ENCODE data around the gene IPPK. TPM values are rescaled to one million over a fixed set of nuclear protein-coding genes. Genes with fewer than 3 reads are reported as not detected.

IPPK gene
- total and polyA plus RNA-seq, 10 donors: 6.1 to 14.6 (median 11.5) TPM

DNA sequence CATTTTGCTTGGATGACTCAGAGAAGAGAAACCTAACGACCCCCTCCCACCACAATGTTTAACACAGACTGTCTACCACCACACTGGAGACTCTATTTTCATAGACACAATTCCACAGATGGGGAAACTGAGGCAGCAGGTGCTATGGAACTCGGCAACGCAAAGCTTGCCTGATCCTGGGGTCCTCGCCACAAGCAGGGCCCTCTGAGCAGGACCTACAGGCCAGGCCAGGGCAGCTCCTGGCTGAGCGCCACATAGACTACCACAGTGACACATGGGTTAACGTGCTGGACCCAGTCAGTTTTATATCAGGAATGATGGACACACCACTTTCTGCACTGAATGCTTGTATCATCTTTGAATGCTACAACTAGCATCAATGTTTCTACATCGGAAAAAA, 11.8 kb downstream of the IPPK start:
- WGBS, 5 donors: 90 to 96% (median 95%) methylated on average over 4 to 7 of the region's 7 CpGs
- Histone ChIP-seq H3K4me3 (no peak overlapping the region), H3K4me1 (peaks cover 0 to 52% (median 20%) of the 10 kb centered on the region in 6 donors), H3K27ac (peak overlapping the region in 4 of 8 donors; percentile 60 to 78 (median 65)), H3K9me3 (no peaks in the 10 kb centered on the region), H3K27me3 (replicated peaks in 1 of 7) (no peaks in the 10 kb centered on the region), H3K36me3 (peaks cover 0 to 77% (median 37%) of the 10 kb centered on the region in 6 donors)
- intact Hi-C loops (cut with DNase I; ENCODE audit: low total_unique reads): no loop called here
- peak; percentile 32 for DNase-seq
- TF ChIP-seq, protein P1, sequence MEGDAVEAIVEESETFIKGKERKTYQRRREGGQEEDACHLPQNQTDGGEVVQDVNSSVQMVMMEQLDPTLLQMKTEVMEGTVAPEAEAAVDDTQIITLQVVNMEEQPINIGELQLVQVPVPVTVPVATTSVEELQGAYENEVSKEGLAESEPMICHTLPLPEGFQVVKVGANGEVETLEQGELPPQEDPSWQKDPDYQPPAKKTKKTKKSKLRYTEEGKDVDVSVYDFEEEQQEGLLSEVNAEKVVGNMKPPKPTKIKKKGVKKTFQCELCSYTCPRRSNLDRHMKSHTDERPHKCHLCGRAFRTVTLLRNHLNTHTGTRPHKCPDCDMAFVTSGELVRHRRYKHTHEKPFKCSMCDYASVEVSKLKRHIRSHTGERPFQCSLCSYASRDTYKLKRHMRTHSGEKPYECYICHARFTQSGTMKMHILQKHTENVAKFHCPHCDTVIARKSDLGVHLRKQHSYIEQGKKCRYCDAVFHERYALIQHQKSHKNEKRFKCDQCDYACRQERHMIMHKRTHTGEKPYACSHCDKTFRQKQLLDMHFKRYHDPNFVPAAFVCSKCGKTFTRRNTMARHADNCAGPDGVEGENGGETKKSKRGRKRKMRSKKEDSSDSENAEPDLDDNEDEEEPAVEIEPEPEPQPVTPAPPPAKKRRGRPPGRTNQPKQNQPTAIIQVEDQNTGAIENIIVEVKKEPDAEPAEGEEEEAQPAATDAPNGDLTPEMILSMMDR (IDR thresholded peaks at IDR 0.05 in 8 of 11, conservative IDR thresholded peaks at IDR 0.05 in 3 of 11): no peak
- TF ChIP-seq POLR2AphosphoS5 (IDR thresholded peaks at IDR 0.05) (no peak), POLR2A (IDR thresholded peaks at IDR 0.05) (no peak)

DNA sequence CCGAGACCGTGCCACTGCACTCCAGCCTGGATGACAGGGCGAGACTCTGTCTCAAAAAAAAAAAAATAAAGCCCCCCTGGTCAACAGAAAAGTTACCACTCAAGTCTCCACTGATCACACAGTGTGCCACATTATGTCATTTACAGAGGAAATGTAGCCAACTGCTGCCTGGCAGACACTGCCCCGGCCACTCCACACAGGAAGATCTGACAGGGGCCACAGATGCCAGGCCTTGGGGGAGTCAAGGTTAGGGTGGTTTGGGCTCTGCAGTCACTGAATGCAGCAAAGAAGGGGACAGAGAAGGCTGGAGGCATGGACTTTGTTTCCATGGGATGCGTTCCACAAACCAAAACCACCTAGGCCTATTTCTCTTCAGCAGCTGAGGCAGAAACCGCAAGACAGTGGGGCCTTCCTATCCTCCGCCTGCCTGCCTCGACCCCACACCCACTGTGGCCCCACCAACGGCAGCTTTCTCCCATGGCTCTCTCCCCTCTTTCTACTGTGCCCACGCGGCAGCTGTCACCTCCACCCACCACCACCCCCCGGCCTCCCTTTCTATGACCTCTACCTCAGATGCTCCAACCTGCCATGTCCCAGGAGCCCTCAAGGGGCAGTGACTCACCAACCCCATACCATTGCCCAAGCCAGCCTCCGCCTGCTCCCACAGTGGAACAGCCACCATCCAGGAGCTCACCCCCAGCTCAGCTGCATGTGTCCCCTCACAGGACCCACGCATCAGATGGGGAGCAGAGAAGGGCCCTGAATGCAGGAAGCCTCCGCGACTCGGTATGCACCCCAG, 12.4 kb downstream of the IPPK start:
- H3K27me3 ChIP-seq (replicated peaks in 1 of 7): no peaks in the 10 kb centered on the region
- peak; percentile 79 for DNase-seq
- intact Hi-C loops (cut with DNase I; ENCODE audit: low total_unique reads): no loop called here
- H3K27ac ChIP-seq: peak overlapping the region in 6 of 8 donors; percentile 55 to 78 (median 62)
- no peak overlapping the region for H3K4me3 ChIP-seq
- H3K4me1 ChIP-seq: peaks cover 0 to 52% (median 20%) of the 10 kb centered on the region in 6 donors
- TF ChIP-seq POLR2AphosphoS5 (IDR thresholded peaks at IDR 0.05) (peak in 2 of 3 donors; percentile 75 to 79), POLR2A (IDR thresholded peaks at IDR 0.05) (no peak)
- TF ChIP-seq, protein P1 (IDR thresholded peaks at IDR 0.05 in 8 of 11, conservative IDR thresholded peaks at IDR 0.05 in 3 of 11): no peak
- 80 to 90% (median 86%) methylated on average over 15 to 17 of the region's 17 CpGs for WGBS, 5 donors
- H3K9me3 ChIP-seq: no peaks in the 10 kb centered on the region
- H3K36me3 ChIP-seq: peaks cover 0 to 77% (median 41%) of the 10 kb centered on the region in 6 donors

DNA sequence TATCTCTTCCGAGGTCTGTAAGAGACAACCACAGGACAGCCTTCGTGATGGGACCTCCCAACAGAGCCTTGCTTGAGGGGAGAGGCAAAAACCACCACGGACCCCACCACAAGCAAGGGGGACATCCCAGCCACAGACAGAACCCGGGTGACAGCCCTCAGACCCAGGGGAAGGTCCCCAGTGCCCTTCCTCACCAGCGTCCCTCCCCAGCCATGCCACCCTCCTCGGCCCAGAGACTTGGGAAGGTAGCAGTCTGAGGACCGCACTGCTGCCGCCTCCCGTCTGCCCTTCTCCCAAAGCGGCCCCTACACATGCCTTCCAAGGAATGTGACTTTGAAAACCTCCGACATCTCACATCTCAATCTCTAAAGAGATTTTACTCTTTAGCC, 13.4 kb downstream of the IPPK start:
- TF ChIP-seq POLR2AphosphoS5 (IDR thresholded peaks at IDR 0.05) (no peak), POLR2A (IDR thresholded peaks at IDR 0.05) (no peak)
- TF ChIP-seq, protein P1 (IDR thresholded peaks at IDR 0.05 in 8 of 11, conservative IDR thresholded peaks at IDR 0.05 in 3 of 11): no peak
- DNase-seq: peak; percentile 56
- H3K9me3 ChIP-seq: no peaks in the 10 kb centered on the region
- intact Hi-C loops (cut with DNase I; ENCODE audit: low total_unique reads): no loop called here
- no peaks in the 10 kb centered on the region for H3K27me3 ChIP-seq (replicated peaks in 1 of 7)
- H3K4me1 ChIP-seq: peaks cover 0 to 49% (median 19%) of the 10 kb centered on the region in 6 donors
- no peak overlapping the region for H3K4me3 ChIP-seq
- H3K27ac ChIP-seq: peak overlapping the region in 4 of 8 donors; percentile 60 to 78 (median 68)
- peaks cover 0 to 78% (median 48%) of the 10 kb centered on the region in 6 donors for H3K36me3 ChIP-seq
- WGBS, 5 donors: 89 to 97% (median 94%) methylated on average over 11 of the region's 11 CpGs

DNA sequence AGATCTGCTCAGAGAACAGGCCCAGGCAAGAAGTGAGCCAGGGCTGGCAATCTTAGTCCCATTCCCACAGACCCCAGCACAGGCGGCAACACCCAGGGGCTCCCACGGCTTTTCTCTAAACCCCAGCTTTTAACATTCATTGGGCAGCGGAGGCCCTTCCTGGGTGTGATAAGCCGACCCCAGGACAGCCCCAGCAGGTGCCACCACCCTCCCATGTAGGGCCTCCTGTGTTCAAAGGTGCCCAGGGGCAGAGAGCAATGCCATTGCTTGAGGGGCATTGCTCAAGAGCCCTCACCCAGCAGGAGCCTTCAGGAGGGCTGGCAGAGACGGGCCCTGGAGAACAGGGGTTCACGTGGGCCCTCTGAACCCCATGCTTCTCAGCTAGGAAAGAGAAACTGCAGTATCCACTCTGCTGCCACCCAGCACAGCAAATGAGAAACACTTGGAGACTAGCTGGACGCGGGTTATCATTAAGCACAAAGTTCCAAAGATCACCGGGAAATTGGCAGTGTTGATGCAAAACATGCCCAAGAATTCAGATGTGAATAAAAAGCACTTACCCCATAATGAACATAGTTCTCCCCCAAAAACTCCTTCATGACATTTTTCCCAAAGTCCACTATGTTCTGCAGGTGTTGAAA, 13.9 kb downstream of the IPPK start:
- Histone ChIP-seq H3K27me3 (replicated peaks in 1 of 7) (no peaks in the 10 kb centered on the region), H3K4me3 (no peak overlapping the region), H3K4me1 (peaks cover 0 to 44% (median 17%) of the 10 kb centered on the region in 6 donors), H3K9me3 (no peaks in the 10 kb centered on the region), H3K36me3 (peaks cover 0 to 78% (median 52%) of the 10 kb centered on the region in 6 donors), H3K27ac (no peak overlapping the region)
- intact Hi-C loops (cut with DNase I; ENCODE audit: low total_unique reads): no loop called here
- DNase-seq: peak; percentile 41
- WGBS, 5 donors: 85 to 99% (median 94%) methylated on average over 7 to 9 of the region's 9 CpGs
- TF ChIP-seq, protein P1 (IDR thresholded peaks at IDR 0.05 in 8 of 11, conservative IDR thresholded peaks at IDR 0.05 in 3 of 11): no peak
- TF ChIP-seq POLR2A (IDR thresholded peaks at IDR 0.05): no peak
- TF ChIP-seq POLR2AphosphoS5 (IDR thresholded peaks at IDR 0.05): no peak
